ENCODE data around the gene TACSTD2.

The TACSTD2 gene

GRCh38 chr1:58529284-58529683 is 47.8 kb downstream of the TACSTD2 start:
- no peak for DNase-seq (ENCODE audit: low read depth)
- no peak overlapping the region for H3K4me3 ChIP-seq (ENCODE audit: low read length)
- TF ChIP-seq, protein P1, sequence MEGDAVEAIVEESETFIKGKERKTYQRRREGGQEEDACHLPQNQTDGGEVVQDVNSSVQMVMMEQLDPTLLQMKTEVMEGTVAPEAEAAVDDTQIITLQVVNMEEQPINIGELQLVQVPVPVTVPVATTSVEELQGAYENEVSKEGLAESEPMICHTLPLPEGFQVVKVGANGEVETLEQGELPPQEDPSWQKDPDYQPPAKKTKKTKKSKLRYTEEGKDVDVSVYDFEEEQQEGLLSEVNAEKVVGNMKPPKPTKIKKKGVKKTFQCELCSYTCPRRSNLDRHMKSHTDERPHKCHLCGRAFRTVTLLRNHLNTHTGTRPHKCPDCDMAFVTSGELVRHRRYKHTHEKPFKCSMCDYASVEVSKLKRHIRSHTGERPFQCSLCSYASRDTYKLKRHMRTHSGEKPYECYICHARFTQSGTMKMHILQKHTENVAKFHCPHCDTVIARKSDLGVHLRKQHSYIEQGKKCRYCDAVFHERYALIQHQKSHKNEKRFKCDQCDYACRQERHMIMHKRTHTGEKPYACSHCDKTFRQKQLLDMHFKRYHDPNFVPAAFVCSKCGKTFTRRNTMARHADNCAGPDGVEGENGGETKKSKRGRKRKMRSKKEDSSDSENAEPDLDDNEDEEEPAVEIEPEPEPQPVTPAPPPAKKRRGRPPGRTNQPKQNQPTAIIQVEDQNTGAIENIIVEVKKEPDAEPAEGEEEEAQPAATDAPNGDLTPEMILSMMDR (conservative IDR thresholded peaks at IDR 0.05; ENCODE audit: low read depth, low read length): no peak

DNA sequence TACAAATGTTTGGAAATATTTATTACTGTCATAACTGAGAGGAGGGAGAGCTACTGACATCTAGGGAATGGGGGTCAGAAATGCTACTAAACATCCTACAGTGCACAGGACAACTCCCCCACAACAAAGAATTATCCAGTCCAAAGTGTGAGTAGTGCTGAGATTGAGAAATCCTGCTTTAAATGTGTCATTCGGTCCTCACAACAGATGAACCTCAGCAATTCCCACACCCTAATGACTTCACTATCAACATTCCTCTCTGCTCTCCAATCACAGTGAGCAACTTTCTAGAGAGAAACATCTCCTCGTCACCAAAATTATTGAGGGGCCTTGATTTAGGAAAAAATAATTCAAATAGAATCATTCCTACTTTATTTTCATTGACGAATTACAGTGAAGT is 48.5 kb downstream of the TACSTD2 start:
- H3K4me3 ChIP-seq (ENCODE audit: low read length): no peak overlapping the region
- no peak for DNase-seq (ENCODE audit: low read depth)
- TF ChIP-seq, protein P1 (conservative IDR thresholded peaks at IDR 0.05; ENCODE audit: low read depth, low read length): no peak

All from retinal pigment epithelial cell (primary cell).